Mesenteric fat pad (tissue), 1 donor: ENCODE data around the gene SS18L1. TPM values are rescaled to one million over a fixed set of nuclear protein-coding genes. Genes with fewer than 3 reads are reported as not detected.
A peak's percentile ranks its signal among the peaks of the same experiment; 100 is the strongest.
"Not testable (repeated sequence)": the region's sequence is repeated elsewhere in the genome, so short reads cannot be mapped to it uniquely, and the experiment has no call there.

Experiments
- DNase-seq: peaks from one replicate; pipeline ENCODE4 v3.0.0-alpha.2; 2020; ENCODE audit warnings: low spot score
- long read RNA-seq: library from polyadenylated mRNA; unstranded; transcript quantifications from one replicate; pipeline ENCODE4 v2.0.0, GENCODE V29; 2020
- total RNA-seq: library from RNA; stranded (reverse); fragmentation: NEBNext Ultra II Directional; extraction: Animal tissue kit (Norgen Biotek cat#: 25700); gene quantifications from one replicate; pipeline ENCODE4 v1.2.1, GENCODE V29; 2021
- donor health status: DM: yes; HTN: yes; CAD: no.

Gene SS18L1
- 9.0 TPM for total RNA-seq
- long read RNA-seq, full-length matches to known transcripts = 1 of 9 reads
- long read RNA-seq, partial matches to known transcripts = 1 of 9 reads
- long read RNA-seq, other reads (novel, unspliced or antisense) = 7 of 9 reads

- peak; percentile 95 for DNase-seq
Measured at GRCh38 chr20:62143081-62143956, at the start of gene SS18L1, which contains the start of gene PSMA7. Gene SS18L1, plus strand, starts transcription at chr20:62143769. Its CDS starts 52 bp downstream, at chr20:62143821. Gene PSMA7, minus strand, starts transcription at chr20:62143394. Its CDS starts 91 bp downstream, at chr20:62143303.

DNA sequence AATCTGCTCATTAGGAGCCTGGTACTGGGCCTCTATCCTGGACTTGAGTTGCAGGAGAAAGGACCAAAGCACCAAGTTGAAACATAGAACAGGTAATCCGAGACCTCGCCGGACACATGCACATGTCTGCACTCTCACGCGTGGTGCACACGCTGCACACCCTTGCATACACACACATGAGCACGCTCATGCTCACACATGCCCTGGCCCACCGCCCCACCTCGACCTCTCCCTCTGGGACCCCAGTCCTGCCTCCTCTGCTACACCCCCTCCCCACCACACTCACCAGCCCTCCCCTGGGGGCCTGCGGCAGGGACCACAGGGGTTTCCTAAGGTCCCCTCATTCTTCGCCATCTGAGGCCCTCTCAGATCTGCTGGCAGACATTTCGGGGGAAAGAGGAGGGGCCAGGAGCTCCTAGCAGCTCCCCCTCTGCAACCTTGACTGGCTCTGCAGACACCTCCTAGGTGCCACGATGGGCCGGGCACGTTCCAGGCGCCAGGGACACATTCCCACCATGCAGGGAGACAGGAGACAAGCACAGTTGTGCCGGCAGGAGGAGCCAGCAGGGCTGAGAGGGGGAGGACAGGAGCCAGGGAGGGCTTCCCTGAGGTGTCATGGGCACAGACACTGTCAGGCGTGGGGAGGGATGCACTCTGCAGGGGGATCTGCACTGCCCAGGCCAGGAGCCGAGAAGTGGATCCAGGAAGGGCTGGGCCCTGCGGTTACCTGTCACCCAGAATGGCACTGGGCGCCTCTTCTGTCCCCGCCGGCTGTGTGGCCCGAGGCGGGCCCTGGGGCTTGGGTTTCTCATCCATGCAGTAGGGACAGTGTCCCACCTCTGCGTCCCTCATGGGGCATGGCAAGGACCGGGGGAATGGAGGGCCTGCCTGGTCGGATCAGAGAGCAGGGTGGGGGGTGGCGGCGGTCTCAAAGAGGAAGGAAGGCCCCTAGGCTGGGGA, 46.9 kb upstream of the SS18L1 start:
- DNase-seq = no peak

DNA sequence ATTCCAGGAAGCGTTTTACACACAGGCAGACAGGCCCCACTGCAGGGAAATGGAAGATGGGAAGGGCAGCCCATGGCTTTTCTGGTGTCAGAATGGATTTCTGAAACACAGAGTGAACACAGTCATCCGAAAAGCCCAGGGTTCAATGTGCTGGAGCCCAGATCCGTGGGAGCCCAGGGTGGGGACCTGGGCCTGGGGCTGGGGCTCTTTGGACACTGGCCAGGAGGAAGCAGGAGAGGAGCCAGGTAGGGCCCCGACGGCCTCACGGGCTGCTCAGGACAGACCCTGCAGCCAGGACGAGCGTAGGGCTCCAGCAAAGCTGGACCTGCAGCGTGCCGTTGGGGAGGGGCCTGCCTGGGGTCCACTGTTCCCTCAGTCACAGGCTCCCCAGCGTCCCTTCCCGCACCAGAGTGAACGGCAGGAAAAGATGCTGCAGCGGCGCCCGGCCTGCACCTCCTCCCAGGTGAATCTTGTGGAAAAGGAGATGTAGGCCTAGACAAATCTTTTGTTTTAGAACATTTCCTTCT, 45.6 kb upstream of the SS18L1 start:
- no peak for DNase-seq

- no peak for DNase-seq
Measured at GRCh38 chr20:62101078-62101477, 42.5 kb upstream of the SS18L1 start.

- DNase-seq = no peak
Measured at GRCh38 chr20:62103508-62104233, 39.9 kb upstream of the SS18L1 start.

DNA sequence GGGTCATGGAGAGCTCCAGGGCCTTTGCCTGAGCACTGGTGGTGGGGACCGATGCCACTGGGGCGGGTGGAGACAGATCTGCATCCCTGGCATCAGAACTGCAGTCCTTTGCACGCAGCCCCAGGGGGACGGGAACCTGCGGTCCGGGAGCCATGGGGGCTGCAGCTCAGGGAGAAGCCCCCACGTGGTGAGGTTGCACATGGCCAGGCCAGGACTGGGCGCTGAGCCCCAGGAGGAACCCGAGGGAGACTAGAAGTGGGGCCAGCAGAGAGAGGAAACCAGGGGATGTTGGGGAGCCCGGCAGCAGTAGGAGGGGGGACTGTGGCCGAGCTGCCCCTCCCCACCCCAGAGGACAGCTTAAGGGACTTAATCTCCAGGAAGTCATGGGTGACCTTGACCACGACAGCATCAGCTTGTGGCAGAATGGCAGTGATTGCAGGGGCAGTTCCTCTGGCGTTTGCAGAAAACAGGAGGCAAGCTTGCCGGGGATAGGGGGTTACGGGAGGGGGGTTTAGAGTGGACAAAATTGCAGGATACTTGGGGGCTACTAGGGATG, 39.3 kb upstream of the SS18L1 start:
- no peak for DNase-seq

DNA sequence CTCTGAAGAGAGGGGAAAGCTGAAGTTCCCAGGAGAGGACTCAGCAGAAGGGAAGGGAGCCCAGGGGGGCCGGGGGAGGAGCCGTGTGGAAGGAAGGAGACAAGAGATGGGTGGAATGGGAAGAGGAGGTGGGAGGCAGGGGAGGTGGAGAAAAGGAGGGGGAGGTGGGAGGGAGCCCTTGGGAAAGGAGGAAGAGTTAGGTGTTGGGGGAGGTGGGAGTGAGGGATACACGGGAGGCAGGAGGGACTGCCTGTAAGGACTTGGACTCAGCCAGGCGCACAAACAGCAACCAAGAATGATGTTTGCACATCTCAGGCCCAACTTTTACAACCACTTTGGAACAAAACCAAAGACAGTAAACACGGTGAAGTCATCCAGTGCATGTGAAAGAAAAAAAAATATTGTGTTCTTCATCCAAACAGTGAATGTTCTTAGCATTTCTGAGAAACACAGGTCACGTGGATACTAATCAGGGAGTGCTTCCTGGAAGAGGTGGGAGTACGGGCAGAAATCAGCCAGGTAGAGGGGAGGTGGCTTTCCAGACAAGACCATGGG, 38.7 kb upstream of the SS18L1 start:
- DNase-seq = no peak

DNA sequence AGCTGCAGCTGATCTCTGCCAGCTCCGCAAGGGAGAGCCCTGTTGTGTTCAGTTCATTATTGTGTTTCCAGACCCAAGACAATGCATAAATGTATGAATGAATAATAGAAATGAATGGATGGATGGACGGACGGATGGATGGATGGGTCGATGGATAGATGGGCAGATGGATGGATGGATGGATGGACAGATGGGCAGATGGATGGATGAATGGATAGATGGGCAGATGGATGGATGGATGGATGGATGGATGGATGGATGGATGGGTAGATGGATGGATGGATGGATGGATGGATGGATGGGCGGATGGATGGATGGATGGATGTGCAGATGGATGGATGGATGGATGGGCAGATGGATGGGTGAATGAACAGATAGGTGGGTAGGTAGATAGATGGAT, 38.0 kb upstream of the SS18L1 start:
- DNase-seq = no peak

- no peak for DNase-seq
Measured at GRCh38 chr20:62111148-62111547, 32.4 kb upstream of the SS18L1 start.

- no peak for DNase-seq
Measured at GRCh38 chr20:62112368-62112767, 31.2 kb upstream of the SS18L1 start.

DNA sequence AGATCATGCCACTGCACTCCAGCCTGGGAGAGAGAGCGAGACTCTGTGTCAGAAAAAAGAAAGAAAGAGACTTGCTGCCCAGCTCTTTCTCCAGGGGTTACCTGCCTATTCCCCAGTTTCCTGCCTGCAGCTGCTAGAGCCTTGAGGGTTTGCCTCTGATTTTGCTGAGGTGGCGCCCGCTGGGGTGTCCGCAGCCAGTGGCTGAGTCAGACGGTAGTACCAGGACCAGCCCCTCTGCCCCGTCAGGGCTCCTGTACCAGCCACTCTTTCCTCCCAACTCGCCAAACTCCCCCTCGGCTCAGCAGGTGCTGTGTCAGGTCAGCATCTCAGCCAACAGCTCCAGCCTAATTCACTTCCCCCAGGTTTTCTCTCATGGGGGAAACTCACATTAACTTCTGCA, 28.7 kb upstream of the SS18L1 start:
- DNase-seq = no peak

GRCh38 chr20:62115800-62116407, 27.7 kb upstream of the SS18L1 start:
- DNase-seq = not testable (repeated sequence)

GRCh38 chr20:62116558-62117361, 26.8 kb upstream of the SS18L1 start:
- no peak for DNase-seq

DNA sequence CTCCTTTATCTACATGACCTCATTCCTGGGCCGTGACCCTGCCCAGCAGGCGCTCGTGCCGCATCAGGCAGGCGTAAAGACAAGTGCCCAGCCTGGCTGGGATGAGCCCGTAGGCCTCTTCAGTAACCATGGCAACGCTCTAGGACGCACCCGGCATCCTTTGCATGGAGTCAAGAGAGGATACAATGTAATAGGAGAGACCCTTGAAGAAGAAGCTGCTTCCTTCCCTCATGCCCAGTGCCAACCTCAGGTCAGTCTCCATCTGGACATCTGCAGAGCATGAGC, 26.3 kb upstream of the SS18L1 start:
- DNase-seq = no peak

GRCh38 chr20:62117658-62118057, 25.9 kb upstream of the SS18L1 start:
- no peak for DNase-seq

GRCh38 chr20:62118113-62119043, 25.2 kb upstream of the SS18L1 start:
- DNase-seq = no peak

DNA sequence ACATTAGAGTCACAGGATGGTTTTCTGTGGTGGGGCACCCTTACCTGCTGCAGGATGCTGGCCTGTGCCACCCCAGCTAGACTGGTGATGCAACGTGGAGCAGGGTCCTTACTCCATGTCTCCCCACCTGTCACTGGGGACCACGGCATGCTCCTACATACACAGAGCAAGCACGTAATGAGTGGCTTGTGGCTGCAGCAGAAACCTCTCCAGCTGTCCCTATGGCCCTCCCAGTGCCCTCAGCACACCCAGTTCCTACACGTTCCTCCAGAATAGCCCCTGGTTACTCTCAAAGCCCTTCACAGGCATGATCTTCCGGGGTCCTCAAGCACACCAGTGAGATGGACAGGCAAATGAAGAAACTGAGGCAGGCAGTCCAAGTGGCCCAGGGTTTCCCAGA, 24.5 kb upstream of the SS18L1 start:
- no peak for DNase-seq
